Measurements from ENCODE around the gene RPEL1. TPM values are rescaled to one million over a fixed set of nuclear protein-coding genes. Genes with fewer than 3 reads are reported as not detected.
A peak's percentile ranks its signal among the peaks of the same experiment; 100 is the strongest.
"Not testable (repeated sequence)": the region's sequence is repeated elsewhere in the genome, so short reads cannot be mapped to it uniquely, and the experiment has no call there.

The RPEL1 gene
- total and polyA plus RNA-seq, 2 of the 8 experiments (the other 6 are each of a cell fraction or from before 2014, with no cell fraction given), result 0.12 TPM; not detected in 1

GRCh38 chr10:103206715-103207114 lies 39.0 kb upstream of the RPEL1 start:
- H2BK20ac ChIP-seq (ENCODE audit: low read length), result peak overlapping the region; percentile 95; the same call in 1 of the 2 replicates
- WGBS, 2 experiments (ENCODE audit: extremely low coverage in 1 of 2, insufficient coverage in 1 of 2, insufficient read length in 1 of 2, insufficient replicate concordance in 2 of 2, low coverage in 1 of 2, low lambda C conversion rate in 2 of 2, missing lambda C conversion rate in 1 of 2), result 84% methylated on average over 3 of the region's 3 CpGs; no CpG with 5 or more reads in 1 of the 2 experiments

More at GRCh38 chr10:103206715-103207114, 39.0 kb upstream of the RPEL1 start:
- H3K23ac ChIP-seq (ENCODE audit: insufficient read length); H3K27ac ChIP-seq (ENCODE audit: low read depth, low read length); H2BK5ac ChIP-seq (ENCODE audit: low read depth, low read length); H3K9ac ChIP-seq (replicated peaks in 1 of 4; ENCODE audit: extremely low read depth in 1 of 4, low read depth in 3 of 4, low read length in 3 of 4); H3K4ac ChIP-seq (replicated peaks; ENCODE audit: insufficient read length, low read depth, low read length); H2BK15ac ChIP-seq (ENCODE audit: low read length); H3K4me2 ChIP-seq (ENCODE audit: insufficient read depth in 1 of 2, low read depth in 2 of 2, low read length in 2 of 2); H3K56ac ChIP-seq (replicated peaks; ENCODE audit: insufficient read length, low read depth, low read length); H3K36me3 ChIP-seq (ENCODE audit: control insufficient read depth in 2 of 4, insufficient read depth in 4 of 4, low read length in 3 of 4); H3K79me2 ChIP-seq (ENCODE audit: control insufficient read depth in 1 of 2, insufficient read depth in 2 of 2, low read length in 2 of 2); H4K91ac ChIP-seq (replicated peaks; ENCODE audit: insufficient read length, low read length); H4K5ac ChIP-seq (ENCODE audit: insufficient read length, low read depth, low read length); H2BK120ac ChIP-seq (replicated peaks; ENCODE audit: low read depth, low read length); H3K4me3 ChIP-seq (ENCODE audit: extremely low read depth in 1 of 4, insufficient read depth in 2 of 4, low read depth in 3 of 4, low read length in 4 of 4); H3K27me3 ChIP-seq (replicated peaks in 1 of 4; ENCODE audit: control insufficient read depth in 3 of 4, extremely low read depth in 1 of 4, insufficient read depth in 3 of 4, low read length in 3 of 4); H3K79me1 ChIP-seq (ENCODE audit: low read depth, low read length); CTCF ChIA-PET (ENCODE audit: partially characterized antibody); H3K14ac ChIP-seq (ENCODE audit: insufficient read length); H3K9me3 ChIP-seq (ENCODE audit: insufficient read depth in 2 of 2, low read depth in 1 of 2, low read length in 1 of 2); H3K18ac ChIP-seq (ENCODE audit: extremely low read depth, low read length); H4K20me1 ChIP-seq (replicated peaks in 1 of 2; ENCODE audit: control insufficient read depth in 1 of 2, insufficient read depth in 2 of 2, low read length in 2 of 2); DNase-seq (ENCODE audit: low read depth in 1 of 2, low spot score in 2 of 2); H2AFZ ChIP-seq (ENCODE audit: low read length); H4K8ac ChIP-seq (ENCODE audit: extremely low read depth, insufficient read depth, low read length); H3K23me2 ChIP-seq (ENCODE audit: low read depth, low read length); FAIRE-seq: not testable (repeated sequence)
- H2BK12ac ChIP-seq (ENCODE audit: low read depth, low read length), result peak overlapping the region; percentile 100
- POLR2A ChIA-PET (ENCODE audit: partially characterized antibody), result interaction anchor here (1.0 kb wide), 1 partner anchor 13 kb away, joined by 5 read pairs; the partner anchor contains the start of gene NT5C2
- 0 out of 2 replicates have a peak overlapping the region, but pooled peaks have one; percentile 39 for H2AK5ac ChIP-seq (ENCODE audit: low read depth, low read length)
- peaks cover 3 to 14% (median 8%) of the 10 kb centered on the region in 4 experiments; a peak in 5 of 7 replicates for H3K4me1 ChIP-seq (replicated peaks in 1 of 4; ENCODE audit: control insufficient read depth in 3 of 4, insufficient read depth in 4 of 4, low read length in 3 of 4)
